Epithelial cell of proximal tubule (primary cell): Measurements from ENCODE around the gene RNF114. TPM values are rescaled to one million over a fixed set of nuclear protein-coding genes. Genes with fewer than 3 reads are reported as not detected.
"Not testable (repeated sequence)": the region's sequence is repeated elsewhere in the genome, so short reads cannot be mapped to it uniquely, and the experiment has no call there.

Source experiments
- DNase-seq: peaks from one replicate; pipeline ENCODE4 v3.0.0-alpha.2; 2011; ENCODE audit warnings: low read depth
- H3K4me3 ChIP-seq: 2 replicates; pipeline ENCODE4 v1.5.1; 2011; ENCODE audit warnings: low read depth, mild to moderate bottlenecking, low read length
- total RNA-seq: library from RNA; depleted of rRNA; stranded (reverse); fragments of >200 nt; gene quantifications from 2 replicates; pipeline ENCODE4 v1.2.3, GENCODE V29; 2015
- TF ChIP-seq, protein P1 (sequence below): conservative IDR thresholded peaks from 2 replicates; pipeline ENCODE4 v1.5.1; 2012; ENCODE audit warnings: low read depth, mild to moderate bottlenecking, low read length

Gene RNF114
- total RNA-seq, 1 donor from 2014 or later: 157 TPM

DNA sequence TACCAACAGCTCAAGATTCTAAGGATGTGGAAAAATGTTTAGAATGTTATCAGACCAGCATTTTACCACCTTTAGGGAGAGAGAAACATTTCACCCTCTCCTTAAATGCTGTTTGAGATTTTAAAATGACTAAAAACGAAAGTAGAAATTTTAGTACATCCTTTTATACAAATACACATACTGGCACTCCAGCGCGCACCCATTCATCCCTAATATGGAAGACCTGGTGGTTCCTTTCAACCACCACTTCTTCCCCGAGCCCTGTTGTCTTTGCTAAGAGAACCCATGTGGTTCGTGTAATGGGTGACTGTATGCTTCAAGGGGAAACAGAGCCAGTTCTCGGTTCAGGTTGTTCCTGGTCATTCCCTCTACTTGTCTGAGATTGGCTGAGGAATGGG is 42.1 kb upstream of the RNF114 start:
- H3K4me3 ChIP-seq: no peak overlapping the region
- TF ChIP-seq, protein P1, sequence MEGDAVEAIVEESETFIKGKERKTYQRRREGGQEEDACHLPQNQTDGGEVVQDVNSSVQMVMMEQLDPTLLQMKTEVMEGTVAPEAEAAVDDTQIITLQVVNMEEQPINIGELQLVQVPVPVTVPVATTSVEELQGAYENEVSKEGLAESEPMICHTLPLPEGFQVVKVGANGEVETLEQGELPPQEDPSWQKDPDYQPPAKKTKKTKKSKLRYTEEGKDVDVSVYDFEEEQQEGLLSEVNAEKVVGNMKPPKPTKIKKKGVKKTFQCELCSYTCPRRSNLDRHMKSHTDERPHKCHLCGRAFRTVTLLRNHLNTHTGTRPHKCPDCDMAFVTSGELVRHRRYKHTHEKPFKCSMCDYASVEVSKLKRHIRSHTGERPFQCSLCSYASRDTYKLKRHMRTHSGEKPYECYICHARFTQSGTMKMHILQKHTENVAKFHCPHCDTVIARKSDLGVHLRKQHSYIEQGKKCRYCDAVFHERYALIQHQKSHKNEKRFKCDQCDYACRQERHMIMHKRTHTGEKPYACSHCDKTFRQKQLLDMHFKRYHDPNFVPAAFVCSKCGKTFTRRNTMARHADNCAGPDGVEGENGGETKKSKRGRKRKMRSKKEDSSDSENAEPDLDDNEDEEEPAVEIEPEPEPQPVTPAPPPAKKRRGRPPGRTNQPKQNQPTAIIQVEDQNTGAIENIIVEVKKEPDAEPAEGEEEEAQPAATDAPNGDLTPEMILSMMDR: no peak
- DNase-seq: no peak

DNA sequence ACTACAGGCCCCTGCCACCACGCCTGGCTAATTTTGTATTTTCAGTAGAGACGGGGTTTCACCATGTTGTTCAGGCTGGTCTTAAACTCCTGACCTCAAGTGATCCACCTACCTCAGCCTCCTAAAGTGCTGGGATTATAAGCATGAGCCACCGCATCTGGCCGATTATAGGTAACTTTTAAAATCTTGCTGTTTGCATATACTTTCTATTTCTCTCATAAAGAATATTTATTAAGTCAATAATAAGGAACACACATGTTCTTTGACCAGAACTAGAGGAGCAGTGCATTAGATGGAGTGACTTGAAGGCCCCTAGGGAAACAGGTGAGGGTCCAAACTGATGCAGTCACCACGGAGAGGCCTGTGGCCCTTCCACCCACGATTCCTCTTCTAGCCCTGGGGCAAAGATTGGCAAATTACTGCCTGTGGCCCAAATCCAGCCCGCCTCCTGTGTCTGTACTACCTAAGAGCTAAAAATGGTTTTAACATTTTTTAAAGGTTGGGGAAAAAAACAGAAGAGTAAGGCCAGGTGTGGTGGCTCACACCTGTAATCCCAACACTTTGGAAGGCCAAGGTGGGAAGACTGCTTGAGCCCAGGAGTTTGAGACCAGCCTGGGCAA is 40.6 kb upstream of the RNF114 start:
- not testable (repeated sequence) for H3K4me3 ChIP-seq, DNase-seq

DNA sequence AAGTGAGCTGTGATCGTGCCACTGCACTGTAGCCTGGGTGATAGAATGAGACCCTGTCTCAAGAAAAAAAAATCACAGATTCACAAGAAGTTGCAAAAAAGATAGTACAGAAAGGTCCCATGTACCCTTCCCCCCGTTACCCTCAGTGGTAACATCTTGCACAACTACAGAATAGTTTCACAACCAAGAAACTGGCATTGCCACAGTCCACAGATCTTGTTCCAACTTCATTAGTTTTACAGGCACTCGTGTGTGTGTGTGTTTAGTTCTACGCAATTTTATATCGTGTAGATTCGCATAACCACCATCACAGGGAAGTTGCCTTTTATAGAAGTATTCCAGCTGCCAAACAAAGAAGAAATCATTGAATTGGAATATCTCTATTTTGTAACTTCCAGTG is 40.0 kb upstream of the RNF114 start:
- no peak overlapping the region for H3K4me3 ChIP-seq
- no peak for DNase-seq
- TF ChIP-seq, protein P1: no peak

DNA sequence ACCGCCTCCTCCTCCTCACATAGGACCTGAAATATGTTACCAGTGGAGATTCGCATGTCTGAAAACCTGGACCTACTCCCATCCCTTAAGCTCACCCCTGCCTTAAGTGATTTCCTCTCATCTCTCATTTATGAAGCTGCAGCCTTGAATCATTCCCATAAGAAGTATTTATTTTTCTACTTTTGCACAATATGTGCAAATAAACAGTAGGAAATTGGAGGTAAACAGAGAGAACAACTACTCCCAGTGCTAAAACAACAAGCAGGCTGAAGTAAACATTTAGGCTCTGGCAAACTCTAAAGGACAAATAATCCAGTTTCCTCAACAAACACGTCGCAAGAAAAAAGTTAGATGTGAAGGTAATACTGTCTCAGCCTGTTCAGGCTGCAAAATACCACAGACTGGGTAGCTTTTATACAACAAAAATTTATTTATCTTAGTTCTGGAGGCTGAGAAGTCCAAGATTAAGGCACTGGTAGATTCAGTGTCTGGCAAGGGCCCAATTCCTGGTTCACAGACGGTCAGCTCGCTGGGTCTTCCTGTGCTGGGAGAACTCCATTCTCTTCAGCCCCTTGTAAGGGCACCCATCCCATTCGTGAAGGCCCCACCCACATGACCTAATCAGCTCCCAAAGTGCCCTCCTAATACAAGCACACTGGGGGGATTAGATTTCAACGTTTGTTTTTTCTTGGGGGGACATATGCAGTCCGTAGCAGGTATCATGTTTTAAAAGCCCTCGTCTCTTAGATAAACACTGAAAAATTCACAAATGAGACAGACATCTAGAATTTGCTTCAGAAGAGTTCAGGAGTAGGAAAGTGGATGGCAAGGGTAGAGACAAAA is 36.4 kb upstream of the RNF114 start:
- no peak overlapping the region for H3K4me3 ChIP-seq
- TF ChIP-seq, protein P1: no peak
- no peak for DNase-seq

DNA sequence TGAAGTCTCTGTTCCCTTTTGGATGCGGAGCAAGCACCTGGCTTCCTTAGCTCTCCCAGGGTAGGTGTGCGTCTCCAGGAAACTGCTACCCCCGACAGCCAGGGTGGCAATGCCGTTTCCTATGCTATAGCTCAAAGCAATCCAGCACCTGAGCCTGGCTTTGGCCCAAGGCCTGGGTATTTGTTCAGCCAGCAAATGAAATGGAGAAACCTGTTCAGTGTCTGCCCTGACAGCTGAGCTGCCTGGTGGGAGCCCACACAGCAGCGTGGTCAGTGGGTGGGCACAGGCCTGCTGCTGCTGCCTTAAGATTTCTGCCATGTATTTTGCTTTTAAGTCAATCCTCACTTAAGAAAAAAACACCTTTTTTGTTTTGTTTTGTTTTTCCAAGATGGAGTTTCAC is 34.6 kb upstream of the RNF114 start:
- no peak overlapping the region for H3K4me3 ChIP-seq
- no peak for DNase-seq
- TF ChIP-seq, protein P1: no peak

DNA sequence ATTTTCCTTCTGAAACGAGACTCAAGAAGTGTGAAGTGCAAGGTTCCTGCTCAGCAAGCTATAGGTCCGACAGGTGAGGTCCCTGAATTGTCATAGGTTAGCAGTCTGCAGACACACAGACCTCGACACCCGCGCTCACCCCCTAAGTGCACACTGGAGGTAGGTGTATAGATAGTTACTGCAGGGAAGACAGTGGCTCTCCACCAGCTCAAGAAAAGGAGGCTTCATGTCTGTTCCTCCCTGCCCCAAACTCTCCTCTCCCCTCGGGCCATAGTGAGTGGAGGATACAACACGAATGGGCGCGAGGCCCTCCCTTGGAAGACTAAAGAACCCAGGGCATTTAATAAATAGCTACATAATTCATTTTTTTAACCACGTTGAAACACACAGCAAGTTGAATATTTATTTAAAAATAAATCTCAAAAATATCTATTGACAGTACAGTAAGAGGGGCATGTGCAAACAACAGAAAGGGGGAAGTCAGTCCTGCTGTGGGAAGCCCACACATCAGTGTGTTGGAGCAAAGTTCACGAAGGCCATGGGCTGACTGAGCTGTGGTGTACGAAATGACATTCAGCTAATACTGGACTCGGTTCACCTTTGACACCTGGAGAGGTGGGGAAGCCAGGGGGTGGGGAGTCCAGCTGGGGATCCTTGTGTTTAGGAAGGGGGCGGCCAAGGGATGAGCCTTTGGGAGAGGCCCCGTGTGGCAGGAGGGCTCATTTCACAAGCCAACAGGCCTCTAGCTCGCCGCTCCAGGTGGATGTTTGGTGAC is 31.6 kb upstream of the RNF114 start:
- TF ChIP-seq, protein P1: no peak
- H3K4me3 ChIP-seq: no peak overlapping the region
- DNase-seq: no peak

DNA sequence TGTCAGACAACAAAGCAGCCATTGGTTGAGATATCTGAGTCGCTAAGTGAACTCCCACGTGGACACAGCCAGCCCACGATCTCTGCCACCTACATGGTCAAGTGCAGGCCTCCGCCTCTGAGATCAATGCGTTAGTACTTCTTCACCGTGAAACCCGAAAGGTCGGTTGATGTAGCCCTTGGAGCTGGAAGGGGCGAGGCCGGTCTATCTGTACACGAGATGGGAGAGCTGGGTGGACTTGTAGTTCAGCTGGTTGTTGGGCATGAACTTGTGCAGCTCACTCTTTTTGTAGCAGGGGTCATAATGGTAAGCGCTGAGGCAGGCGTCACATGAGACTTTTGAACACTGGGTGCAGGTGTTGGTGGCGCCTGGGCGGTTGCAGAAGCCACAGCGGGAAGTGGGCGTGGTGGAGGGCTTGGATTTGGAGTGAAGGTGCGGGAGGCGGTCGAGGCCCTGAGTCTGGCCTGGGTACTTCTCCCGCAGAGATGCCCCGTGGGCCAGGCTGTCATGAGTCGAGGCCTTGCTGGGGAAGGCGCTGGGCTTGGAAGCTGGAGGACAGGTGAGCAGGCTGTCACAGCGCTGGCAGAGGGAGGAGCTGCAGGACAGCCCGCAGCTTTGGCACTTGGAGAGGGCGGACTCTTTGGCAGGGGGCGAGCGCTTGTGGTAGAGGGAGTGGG is 30.6 kb upstream of the RNF114 start:
- no peak for DNase-seq
- TF ChIP-seq, protein P1: no peak
- no peak overlapping the region for H3K4me3 ChIP-seq
